Measurements from ENCODE around the gene IL24.

Gene IL24

DNA sequence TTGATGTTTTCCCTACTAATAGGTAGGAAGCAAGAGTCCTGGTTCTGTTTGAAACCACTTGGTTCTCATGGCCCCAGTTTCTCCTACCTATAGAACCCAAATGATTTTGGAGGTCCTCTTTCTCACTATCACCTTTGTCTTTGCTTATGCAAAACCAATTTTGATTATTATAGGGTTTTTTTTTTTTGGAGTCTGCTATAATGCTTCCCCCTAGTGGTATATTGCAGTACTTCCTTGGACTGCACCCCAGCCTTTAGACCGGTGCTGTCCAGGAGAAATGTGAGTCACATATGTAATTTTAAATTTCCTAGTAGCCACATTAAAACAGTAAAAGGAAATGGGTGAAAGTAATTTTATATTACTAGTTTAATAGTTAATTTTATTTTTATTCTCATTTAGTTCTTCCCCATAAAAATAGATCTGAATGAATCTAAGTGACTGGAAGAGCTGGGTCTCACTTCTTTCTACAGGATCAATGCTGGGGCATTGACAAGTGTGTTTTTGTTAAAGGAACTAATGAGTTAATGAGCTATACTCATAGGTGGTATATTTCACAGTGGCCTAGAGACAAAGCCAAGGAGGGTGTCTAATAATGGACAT, 13.9 kb downstream of the IL24 start:
- no peak overlapping the region for H3K4me3 ChIP-seq (ENCODE audit: low read depth, low read length)
- DNase-seq = peak; percentile 58
- H3K27ac ChIP-seq = no peak overlapping the region
- peak; percentile 67 for TF ChIP-seq CTCF (IDR thresholded peaks at IDR 0.05; ENCODE audit: low read depth, low read length)
- H3K36me3 ChIP-seq = no peaks in the 10 kb centered on the region
- peaks cover 95% of the 10 kb centered on the region for H3K27me3 ChIP-seq (ENCODE audit: insufficient read depth, low read depth, severe bottlenecking)
- peaks cover 5% of the 10 kb centered on the region for H3K9me3 ChIP-seq (ENCODE audit: severe bottlenecking)

DNA sequence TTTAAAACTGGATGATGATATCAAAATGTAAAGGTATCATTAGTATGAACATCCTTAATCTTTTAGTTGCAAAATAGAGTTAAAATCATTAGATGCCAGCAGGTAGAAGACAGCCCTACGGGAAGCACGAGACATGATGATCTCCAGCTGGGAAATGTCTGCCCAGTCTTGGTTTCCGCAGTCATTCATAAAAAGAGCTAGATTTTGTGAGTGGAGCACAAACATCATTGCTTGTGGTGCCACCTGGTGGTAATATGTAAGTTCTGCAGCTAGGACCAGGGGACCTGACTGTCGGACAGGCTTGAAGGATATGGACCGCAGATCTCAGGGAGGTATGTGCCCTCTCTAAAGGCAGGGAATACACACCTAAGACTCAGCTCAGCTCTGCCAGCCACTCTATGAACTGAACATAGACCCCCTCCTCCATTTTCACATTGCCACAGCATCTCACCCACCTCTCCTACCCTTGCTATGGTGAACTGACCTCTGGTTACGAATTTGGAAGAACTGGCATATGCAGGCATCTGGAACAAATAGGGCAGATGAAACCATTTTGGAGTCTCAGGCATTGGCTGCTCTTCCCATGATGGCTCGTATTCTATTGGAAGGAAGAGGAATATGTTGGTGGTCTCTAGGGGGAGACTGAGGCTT, 15.3 kb downstream of the IL24 start:
- TF ChIP-seq CTCF (IDR thresholded peaks at IDR 0.05; ENCODE audit: low read depth, low read length) = peak; percentile 97
- Histone ChIP-seq H3K9me3 (ENCODE audit: severe bottlenecking) (peaks cover 5% of the 10 kb centered on the region), H3K27ac (no peak overlapping the region), H3K27me3 (ENCODE audit: insufficient read depth, low read depth, severe bottlenecking) (peaks cover 99% of the 10 kb centered on the region), H3K4me3 (ENCODE audit: low read depth, low read length) (no peak overlapping the region), H3K36me3 (no peaks in the 10 kb centered on the region)
- DNase-seq = peak; percentile 91

DNA sequence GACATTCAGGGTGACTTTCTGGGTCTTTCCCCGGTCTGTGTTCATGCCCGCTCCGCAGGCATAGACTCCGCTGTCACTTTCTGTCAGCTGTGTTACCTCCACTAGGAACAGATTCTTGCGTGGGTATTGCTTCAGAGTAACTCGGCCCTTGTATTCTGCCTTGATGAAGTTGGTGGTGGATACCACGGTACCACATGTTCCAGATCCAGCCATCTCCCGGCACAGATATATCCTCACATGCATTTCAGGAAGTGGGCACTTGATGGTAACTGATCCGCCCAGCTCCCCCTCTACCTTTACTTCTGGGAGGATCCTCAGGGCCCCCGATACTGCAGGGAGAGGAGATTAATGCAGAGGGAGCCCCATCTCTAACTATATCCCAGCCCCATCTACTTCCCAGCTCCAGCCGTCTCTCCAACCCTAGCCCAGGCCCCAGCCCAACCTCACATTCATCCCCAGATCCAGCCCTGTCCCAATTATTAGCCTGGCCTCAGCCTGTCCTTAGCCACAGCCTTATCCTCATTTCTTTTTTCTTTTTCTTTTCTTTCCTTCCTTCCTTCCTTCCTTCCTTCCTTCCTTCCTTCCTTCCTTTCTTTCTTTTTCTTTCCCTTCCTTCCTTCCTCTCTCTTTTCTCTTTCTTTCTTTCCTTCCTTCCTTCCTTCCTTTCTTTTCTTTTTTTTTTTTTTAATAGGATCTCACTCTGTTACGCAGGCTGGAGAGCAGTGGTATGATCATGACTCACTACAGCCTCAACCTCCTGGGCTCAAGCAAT, 16.7 kb downstream of the IL24 start:
- no peak for TF ChIP-seq CTCF (IDR thresholded peaks at IDR 0.05; ENCODE audit: low read depth, low read length)
- no peak overlapping the region for H3K4me3 ChIP-seq (ENCODE audit: low read depth, low read length)

DNA sequence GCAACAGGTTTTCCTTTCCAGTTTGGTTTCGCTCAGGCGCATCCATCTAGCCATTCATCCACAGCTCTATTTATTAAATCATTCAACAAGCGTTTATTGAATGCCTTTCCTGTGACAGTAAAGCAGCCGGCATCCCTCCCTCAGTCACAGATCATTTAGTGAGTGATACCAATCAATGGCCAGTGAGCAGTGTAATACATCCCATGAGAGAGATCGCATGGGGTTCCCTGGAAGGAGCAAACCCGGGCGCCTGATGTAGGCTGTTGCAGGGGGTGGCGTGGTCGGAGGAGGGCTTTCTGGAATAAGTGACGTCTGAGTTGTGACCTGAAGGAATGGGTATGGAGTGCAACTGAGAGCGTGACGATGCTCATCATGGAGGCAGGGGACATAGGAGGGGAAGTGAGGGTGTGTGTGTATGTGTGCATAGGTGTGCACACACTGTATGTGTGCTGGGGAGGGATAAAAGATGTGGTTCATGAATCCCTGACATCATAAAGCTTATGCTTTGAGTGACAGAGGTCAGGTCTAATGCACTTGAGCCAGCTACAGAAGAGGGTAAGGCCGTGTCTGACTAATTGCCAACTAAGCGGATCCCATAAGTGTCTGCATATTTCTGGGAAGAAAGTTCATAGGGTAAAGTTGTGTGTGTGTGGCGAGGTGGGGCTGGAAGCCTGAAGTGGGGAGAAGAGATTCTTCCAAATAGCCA, 17.9 kb downstream of the IL24 start:
- Histone ChIP-seq H3K4me3 (ENCODE audit: low read depth, low read length) (no peak overlapping the region), H3K36me3 (no peaks in the 10 kb centered on the region), H3K27me3 (ENCODE audit: insufficient read depth, low read depth, severe bottlenecking) (peaks cover 99% of the 10 kb centered on the region), H3K27ac (no peak overlapping the region), H3K9me3 (ENCODE audit: severe bottlenecking) (peaks cover 4% of the 10 kb centered on the region)
- TF ChIP-seq CTCF (IDR thresholded peaks at IDR 0.05; ENCODE audit: low read depth, low read length) = no peak
- no peak for DNase-seq

More for the DNA sequence above, 16.7 kb downstream of the IL24 start:
- DNase-seq = no peak
- Histone ChIP-seq H3K36me3 (no peaks in the 10 kb centered on the region), H3K9me3 (ENCODE audit: severe bottlenecking) (peaks cover under 1% of the 10 kb centered on the region), H3K27me3 (ENCODE audit: insufficient read depth, low read depth, severe bottlenecking) (peaks cover 99% of the 10 kb centered on the region), H3K27ac (no peak overlapping the region)

GRCh38 chr1:206916000-206916709, 18.9 kb downstream of the IL24 start:
- no peak overlapping the region for H3K4me3 ChIP-seq (ENCODE audit: low read depth, low read length)
- H3K9me3 ChIP-seq (ENCODE audit: severe bottlenecking) = peaks cover 5% of the 10 kb centered on the region
- TF ChIP-seq CTCF (IDR thresholded peaks at IDR 0.05; ENCODE audit: low read depth, low read length) = no peak
- no peaks in the 10 kb centered on the region for H3K36me3 ChIP-seq
- DNase-seq = no peak
- H3K27ac ChIP-seq = no peak overlapping the region
- peaks cover 99% of the 10 kb centered on the region for H3K27me3 ChIP-seq (ENCODE audit: insufficient read depth, low read depth, severe bottlenecking)
